Activated naive CD4-positive, alpha-beta T cell treated with anti-CD3 and anti-CD28 coated beads, Interleukin-2, amount 10 ng/mL, durations not matched to agents 7 days and 5 days (primary cell): ENCODE data around the gene RNF114.

Experiments used
- CTCF ChIA-PET: fragments of 350-600 bp; sonication (Branson Sonifier 250); formaldehyde crosslinking; loops from one replicate; lab custom pipeline; 2021; ENCODE audit warnings: antibody characterized with exemption; lab: Charles Lee
- DNase-seq: peaks from one replicate; pipeline ENCODE4 v3.0.0-alpha.2; 2020
- H3K27ac Mint-ChIP-seq: one replicate; pipeline ENCODE4 v1.8.0; 2021; ENCODE audit warnings: mild to moderate bottlenecking, moderate library complexity, mixed read lengths
- H3K27me3 Mint-ChIP-seq: one replicate; pipeline ENCODE4 v1.8.0; 2021; ENCODE audit warnings: mild to moderate bottlenecking, mixed read lengths
- H3K36me3 Mint-ChIP-seq: one replicate; pipeline ENCODE4 v1.8.0; 2021; ENCODE audit warnings: mixed read lengths
- H3K4me1 Mint-ChIP-seq: one replicate; pipeline ENCODE4 v1.8.0; 2021; ENCODE audit warnings: mixed read lengths
- H3K4me3 Mint-ChIP-seq: one replicate; pipeline ENCODE4 v1.8.0; 2021; ENCODE audit warnings: mild to moderate bottlenecking, moderate library complexity, mixed read lengths
- H3K9me3 Mint-ChIP-seq: one replicate; pipeline ENCODE4 v1.8.0; 2021; ENCODE audit warnings: mixed read lengths

RNF114 gene

DNA sequence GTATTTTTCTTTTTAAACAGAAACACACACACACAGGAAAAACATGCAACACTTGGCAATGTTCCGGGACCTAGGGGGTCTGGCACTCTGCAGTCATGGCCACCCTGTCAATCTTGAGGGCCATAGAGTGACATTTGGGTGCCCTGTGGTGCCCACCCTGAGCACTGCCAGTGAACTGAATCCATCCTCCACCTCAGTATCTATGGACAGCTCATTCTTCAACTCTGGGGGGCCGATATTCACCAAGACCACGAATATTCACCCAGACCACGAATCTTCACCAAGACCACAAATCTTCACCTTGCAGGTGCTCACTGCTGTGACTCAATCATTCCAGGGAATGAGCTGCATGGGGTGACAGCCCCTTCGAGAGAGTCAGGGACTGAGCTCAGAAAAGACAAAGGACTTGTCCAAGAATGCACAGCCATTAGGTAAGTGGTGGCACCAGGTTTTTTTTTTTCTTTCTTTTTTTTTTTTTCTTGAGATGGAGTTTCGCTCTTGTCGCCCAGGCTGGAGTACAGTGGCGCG is 65.7 kb downstream of the RNF114 start:
- CTCF ChIA-PET, result interaction anchor here (1.9 kb wide), 1 partner anchor 23 kb away, joined by 5 read pairs; no protein-coding TSS in a partner anchor
- H3K27me3 Mint-ChIP-seq, result peaks cover 35% of the 10 kb centered on the region
- no peak overlapping the region for H3K27ac Mint-ChIP-seq
- no peaks in the 10 kb centered on the region for H3K36me3 Mint-ChIP-seq
- no peak for DNase-seq
- no peaks in the 10 kb centered on the region for H3K9me3 Mint-ChIP-seq
- no peak overlapping the region for H3K4me3 Mint-ChIP-seq
- H3K4me1 Mint-ChIP-seq, result peaks cover 16% of the 10 kb centered on the region

DNA sequence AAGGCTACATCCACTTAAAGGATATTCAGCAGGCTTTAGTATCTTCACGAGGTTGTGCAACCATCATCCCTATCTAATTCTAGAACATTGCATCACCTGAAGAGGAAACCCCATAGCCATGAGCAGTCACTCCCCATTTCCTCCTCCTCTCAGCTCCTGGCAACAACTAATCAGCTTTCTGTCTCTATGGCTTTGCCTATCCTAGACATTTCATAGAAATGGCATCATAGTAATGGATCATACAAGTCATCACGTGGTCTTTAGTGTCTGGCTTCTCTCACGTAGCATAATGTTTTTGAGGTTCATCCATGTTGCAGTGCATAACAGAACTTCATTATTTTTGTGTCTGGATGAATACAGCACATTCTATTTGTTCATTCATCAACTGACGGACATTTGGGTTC is 67.1 kb downstream of the RNF114 start:
- Mint-ChIP-seq H3K4me3 (no peak overlapping the region), H3K27me3 (peaks cover 36% of the 10 kb centered on the region), H3K36me3 (no peaks in the 10 kb centered on the region), H3K4me1 (peaks cover 16% of the 10 kb centered on the region), H3K27ac (peak overlapping the region; percentile 16), H3K9me3 (no peaks in the 10 kb centered on the region)
- CTCF ChIA-PET, result interaction anchor here (1.9 kb wide), 1 partner anchor 25 kb away, joined by 5 read pairs; no protein-coding TSS in a partner anchor
- DNase-seq, result no peak
